Omental fat pad (tissue), 4 donors: ENCODE data around the gene RXRB. TPM values are rescaled to one million over a fixed set of nuclear protein-coding genes. Genes with fewer than 3 reads are reported as not detected.

Experiments
- ATAC-seq: fragments of 150-250 bp; one replicate; pipeline ENCODE4 v1.9.1; 2016; ENCODE audit warnings: mild to moderate bottlenecking, moderate library complexity; ENCODE audit not compliant: low FRiP score
- DNase-seq: peaks from one replicate; pipeline ENCODE4 v3.0.0-alpha.2; 2019; ENCODE audit warnings: low spot score
- CTCF ChIP-seq, 3 donors: fragments of 450-650 bp; IDR thresholded peaks; one replicate each; pipeline ENCODE4 v1.5.1; 2016 to 2017; ENCODE audit warnings: antibody characterized with exemption in 3 of 3, mild to moderate bottlenecking in 3 of 3, moderate library complexity in 2 of 3
- total RNA-seq, 4 donors: library from RNA; depleted of rRNA; stranded (reverse); fragments of >200 nt; gene quantifications; one replicate each; pipeline ENCODE4 v1.1.0, GENCODE V29; 2016

RXRB gene
- total RNA-seq, 4 donors from 2014 or later, result 19.9 to 35.9 (median 22.7) TPM

- ATAC-seq, result no peak
- no peak for DNase-seq
- TF ChIP-seq CTCF (IDR thresholded peaks at IDR 0.05), result no peak
Observed at GRCh38 chr6:33205191-33206026, 4.9 kb upstream of the RXRB start.

DNA sequence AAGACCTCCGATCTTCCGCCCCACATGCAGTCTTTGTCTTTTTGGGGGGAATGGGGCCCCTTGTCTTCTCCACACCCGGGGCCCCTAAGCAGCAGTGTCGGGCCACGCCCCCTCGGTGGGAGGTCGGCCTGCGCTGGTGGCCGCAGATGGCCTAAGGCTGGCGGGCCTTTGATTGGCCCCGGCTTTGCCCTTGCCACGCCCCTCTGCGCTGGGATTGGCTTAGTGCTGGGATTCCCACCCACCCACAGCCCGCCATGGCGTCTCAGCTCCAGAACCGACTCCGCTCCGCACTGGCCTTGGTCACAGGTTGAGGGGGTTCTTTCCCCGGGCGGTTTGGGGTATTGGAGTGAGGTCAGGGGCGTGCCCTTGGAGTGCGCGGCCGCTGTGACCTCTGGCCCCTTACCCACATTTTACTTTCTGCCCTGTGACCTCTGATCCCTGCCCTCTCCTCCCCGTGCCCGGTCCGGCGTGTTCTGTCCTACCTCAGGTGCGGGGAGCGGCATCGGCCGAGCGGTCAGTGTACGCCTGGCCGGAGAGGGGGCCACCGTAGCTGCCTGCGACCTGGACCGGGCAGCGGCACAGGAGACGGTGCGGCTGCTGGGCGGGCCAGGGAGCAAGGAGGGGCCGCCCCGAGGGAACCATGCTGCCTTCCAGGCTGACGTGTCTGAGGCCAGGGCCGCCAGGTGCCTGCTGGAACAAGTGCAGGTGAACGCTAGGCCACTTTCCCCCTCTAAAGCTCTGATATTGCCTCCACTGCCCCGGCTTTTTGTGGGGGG lies 4.1 kb upstream of the RXRB start, which contains the start of gene HSD17B8:
TSS of gene HSD17B8 (plus strand) at position 241 of the 776 bp plus-strand sequence. CDS start at position 255, 14 bp downstream.
- TF ChIP-seq CTCF (IDR thresholded peaks at IDR 0.05), result no peak
- peak; percentile 81 for DNase-seq
- ATAC-seq, result peak; percentile 67

- ATAC-seq, result no peak
- no peak for TF ChIP-seq CTCF (IDR thresholded peaks at IDR 0.05)
- DNase-seq, result no peak
Observed at GRCh38 chr6:33204165-33204414, 3.6 kb upstream of the RXRB start.

- no peak for DNase-seq
- no peak for TF ChIP-seq CTCF (IDR thresholded peaks at IDR 0.05)
Observed at GRCh38 chr6:33203443-33204164, 3.1 kb upstream of the RXRB start.

DNA sequence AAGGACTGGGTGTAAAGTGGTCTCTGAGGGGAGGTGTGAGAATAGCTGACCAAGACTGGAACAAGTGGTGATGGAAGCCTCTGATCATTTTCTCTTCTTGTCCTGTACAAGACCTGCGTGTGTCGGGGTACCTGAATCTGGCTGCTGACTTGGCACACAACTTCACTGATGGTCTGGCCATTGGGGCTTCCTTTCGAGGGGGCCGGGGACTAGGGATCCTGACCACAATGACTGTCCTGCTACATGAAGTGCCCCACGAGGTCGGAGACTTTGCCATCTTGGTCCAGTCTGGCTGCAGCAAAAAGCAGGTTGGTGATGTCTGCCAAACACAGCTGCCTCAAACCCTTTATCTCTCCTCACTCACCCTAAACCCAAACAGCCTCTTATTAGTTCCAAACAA lies 2.3 kb upstream of the RXRB start:
- DNase-seq (no peak), ATAC-seq (no peak)
- TF ChIP-seq CTCF (IDR thresholded peaks at IDR 0.05), result no peak

More at GRCh38 chr6:33203443-33204164, 3.1 kb upstream of the RXRB start:
- no peak for ATAC-seq

DNA sequence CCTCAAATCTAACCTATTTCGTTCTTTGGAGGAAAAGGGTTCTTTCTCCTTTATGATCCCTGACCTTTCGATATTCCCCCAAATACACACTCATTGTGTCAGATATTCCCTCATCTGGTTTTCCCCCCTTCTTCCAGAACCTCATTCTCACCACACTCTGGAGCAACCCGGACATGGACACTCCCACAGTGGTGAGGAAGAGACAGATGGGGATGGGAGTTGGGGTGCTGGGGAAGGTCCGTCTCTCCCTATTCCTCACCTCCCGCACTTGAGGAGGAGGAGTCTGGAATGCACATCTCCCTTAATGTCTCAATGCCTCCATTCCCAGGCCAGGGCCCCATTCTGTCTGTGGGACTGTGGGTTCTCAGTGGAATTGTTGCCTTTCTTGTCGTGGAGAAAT lies 1.5 kb upstream of the RXRB start:
- TF ChIP-seq CTCF (IDR thresholded peaks at IDR 0.05), result no peak
- DNase-seq (no peak), ATAC-seq (no peak)
